CD14-positive monocyte (primary cell): ENCODE data around the gene ECSCR. TPM values are rescaled to one million over a fixed set of nuclear protein-coding genes. Genes with fewer than 3 reads are reported as not detected.
"Not testable (repeated sequence)": the region's sequence is repeated elsewhere in the genome, so short reads cannot be mapped to it uniquely, and the experiment has no call there.

ENCODE experiments used
- DNase-seq, 3 donors: peaks; one replicate each; pipeline ENCODE4 v3.0.0-alpha.2; 2011 to 2022
- H2AFZ ChIP-seq: 2 replicates; pipeline ENCODE4 v1.6.0; 2012; ENCODE audit warnings: mild to moderate bottlenecking, low read depth, low read length, inconsistent platforms; ENCODE audit not compliant: insufficient read depth, poor library complexity, severe bottlenecking
- H3K27ac ChIP-seq, 2 donors: 1 replicate in 1 of 2; 2 replicates in 1 of 2; pipeline ENCODE4 v1.5.1; 2012 to 2013; ENCODE audit warnings: low read length in 2 of 2, control low read depth in 1 of 2, inconsistent platforms in 1 of 2, low read depth in 1 of 2, mild to moderate bottlenecking in 1 of 2
- H3K27me3 ChIP-seq, 2 donors: one replicate each; pipeline versions ENCODE4 v1.6.0 to v1.6.1; 2011 to 2013; ENCODE audit warnings: low read length in 2 of 2; ENCODE audit not compliant: control insufficient read depth in 2 of 2, insufficient read depth in 2 of 2
- H3K36me3 ChIP-seq, 2 donors: replicated peaks in 1 of 2; 1 replicate in 1 of 2; 2 replicates in 1 of 2; pipeline versions ENCODE4 v1.5.1 to v1.6.1; 2012 to 2013; ENCODE audit warnings: low read length in 2 of 2, control low read depth in 1 of 2, inconsistent platforms in 1 of 2, mild to moderate bottlenecking in 1 of 2; ENCODE audit not compliant: insufficient read depth in 2 of 2, control insufficient read depth in 1 of 2
- H3K4me1 ChIP-seq, 2 donors: 1 replicate in 1 of 2; 2 replicates in 1 of 2; pipeline versions ENCODE4 v1.5.1 to v1.6.1; 2012 to 2013; ENCODE audit warnings: low read length in 2 of 2, control low read depth in 1 of 2, inconsistent platforms in 1 of 2, mild to moderate bottlenecking in 1 of 2, moderate library complexity in 1 of 2; ENCODE audit not compliant: insufficient read depth in 2 of 2, control insufficient read depth in 1 of 2
- H3K4me2 ChIP-seq: replicated peaks from 2 replicates; pipeline ENCODE3; 2012; ENCODE audit warnings: low read length, moderate library complexity, mild to moderate bottlenecking; ENCODE audit not compliant: poor library complexity, severe bottlenecking; ENCODE audit errors: extremely low read depth
- H3K4me3 ChIP-seq, 3 experiments: fragments of 200-600 bp in 1 of 3; sonication (generic) in 1 of 3; replicated peaks in 1 of 3; 1 replicate in 2 of 3; 2 replicates in 1 of 3; pipeline ENCODE4 v1.5.1; 2011 to 2013; ENCODE audit warnings: low read length in 3 of 3, mild to moderate bottlenecking in 3 of 3, control low read depth in 2 of 3, low read depth in 2 of 3, inconsistent platforms in 1 of 3, moderate library complexity in 1 of 3
- H3K79me2 ChIP-seq: 2 replicates; pipeline ENCODE4 v1.6.0; 2012; ENCODE audit warnings: mild to moderate bottlenecking, control low read depth, inconsistent platforms, low read length, moderate library complexity; ENCODE audit not compliant: insufficient read depth
- H3K9ac ChIP-seq: 2 replicates; pipeline ENCODE4 v1.6.0; 2017; ENCODE audit warnings: low read length, mild to moderate bottlenecking; ENCODE audit not compliant: insufficient read depth, poor library complexity, severe bottlenecking
- H3K9me3 ChIP-seq, 2 donors: replicated peaks in 1 of 2; 1 replicate in 1 of 2; 2 replicates in 1 of 2; pipeline versions ENCODE4 v1.5.1 to v1.6.1; 2012 to 2013; ENCODE audit warnings: low read length in 2 of 2, control low read depth in 1 of 2; ENCODE audit not compliant: control insufficient read depth in 1 of 2, insufficient read depth in 1 of 2
- H4K20me1 ChIP-seq: 2 replicates; pipeline ENCODE4 v1.6.0; 2012; ENCODE audit warnings: mild to moderate bottlenecking, low read length, control low read depth, moderate library complexity; ENCODE audit not compliant: insufficient read depth
- H3K27ac Mint-ChIP-seq, 7 donors: one replicate each; pipeline ENCODE4 v1.8.0; 2020; ENCODE audit warnings: mild to moderate bottlenecking in 7 of 7, mixed read lengths in 7 of 7, moderate library complexity in 6 of 7, inconsistent platforms in 2 of 7
- H3K27me3 Mint-ChIP-seq, 3 donors: one replicate each; pipeline ENCODE4 v1.8.0; 2021 to 2022; ENCODE audit warnings: low read depth in 3 of 3, mild to moderate bottlenecking in 3 of 3, mixed read lengths in 3 of 3, moderate library complexity in 3 of 3, inconsistent platforms in 1 of 3
- H3K36me3 Mint-ChIP-seq, 2 donors: one replicate each; pipeline ENCODE4 v1.8.0; 2020; ENCODE audit warnings: mixed read lengths in 2 of 2, inconsistent platforms in 1 of 2, mild to moderate bottlenecking in 1 of 2
- H3K4me1 Mint-ChIP-seq: one replicate; pipeline ENCODE4 v1.8.0; 2020; ENCODE audit warnings: mild to moderate bottlenecking, mixed read lengths
- H3K4me3 Mint-ChIP-seq, 2 donors: one replicate each; pipeline ENCODE4 v1.8.0; 2020; ENCODE audit warnings: mild to moderate bottlenecking in 2 of 2, mixed read lengths in 2 of 2, moderate library complexity in 1 of 2
- H3K9me3 Mint-ChIP-seq, 7 donors: one replicate each; pipeline ENCODE4 v1.8.0; 2020 to 2022; ENCODE audit warnings: mixed read lengths in 7 of 7, mild to moderate bottlenecking in 6 of 7, moderate library complexity in 6 of 7, inconsistent platforms in 2 of 7
- CTCF ChIP-seq: fragments of 200-600 bp; IDR thresholded peaks from one replicate; pipeline ENCODE4 v1.8.0; 2022; ENCODE audit warnings: antibody characterized with exemption, mild to moderate bottlenecking
- WGBS: methylation state at CpG from one replicate; pipeline ENCODE4 v1.1.5; 2013; ENCODE audit warnings: missing lambda C conversion rate; ENCODE audit not compliant: insufficient coverage; 5-methylcytosine and 5-hydroxymethylcytosine counted together
- intact Hi-C, 2 donors: fragments of 100-400 bp; cut with micrococcal nuclease; formaldehyde crosslinking; loops; one replicate each; pipeline versions ENCODE4 v1.15.0 to v1.15.1; 2023
- polyA plus RNA-seq, 3 donors: library from polyadenylated mRNA; depleted of rRNA in 1 of 3; unstranded in 2 of 3; stranded (reverse) in 1 of 3; fragments of 300-500 nt in 2 of 3; fragments of >200 nt in 1 of 3; fragmentation: Illumina TruSeq in 2 of 3; gene quantifications; 1 replicate in 2 of 3; 2 replicates in 1 of 3; pipeline ENCODE4 v1.2.3, GENCODE V29; 2012 to 2021

ECSCR gene
- polyA plus RNA-seq, 3 donors = not detected

DNA sequence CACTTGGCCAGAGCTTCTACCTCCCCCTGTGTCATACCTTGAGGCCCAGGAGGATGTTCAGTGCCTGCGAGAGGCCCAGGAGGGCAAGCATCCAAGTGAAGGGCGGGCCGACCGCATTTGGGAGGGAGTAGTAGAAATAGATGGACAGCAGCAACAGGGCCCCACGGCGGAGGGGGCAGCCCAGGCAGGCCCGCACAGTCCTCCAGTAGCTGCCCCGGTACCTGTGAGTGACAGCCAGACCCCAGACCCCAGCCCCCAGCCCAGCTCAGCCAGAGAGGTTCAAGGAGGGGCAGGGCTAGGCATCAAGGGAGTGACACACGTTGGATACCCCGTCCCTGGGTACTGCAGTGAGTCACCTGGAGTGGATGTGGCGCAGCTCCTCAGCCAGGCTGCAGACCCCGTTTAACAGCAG, 18.6 kb upstream of the ECSCR start:
- peaks cover 55% of the 10 kb centered on the region for H3K79me2 ChIP-seq
- no peaks in the 10 kb centered on the region for H3K27me3 ChIP-seq
- peak overlapping the region; percentile 73 for H3K9ac ChIP-seq
- H3K4me3 ChIP-seq = peak overlapping the region; percentile 51 to 85 (median 81)
- Mint-ChIP-seq H3K36me3 (peaks cover 27 to 39% of the 10 kb centered on the region in 2 donors), H3K27ac (peak overlapping the region; percentile 75 to 99 (median 94)), H3K27me3 (no peaks in the 10 kb centered on the region), H3K4me1 (peaks cover 77% of the 10 kb centered on the region), H3K9me3 (no peaks in the 10 kb centered on the region), H3K4me3 (peak overlapping the region; percentile 88 to 97)
- no peaks in the 10 kb centered on the region for H3K9me3 ChIP-seq
- peaks cover 46% of the 10 kb centered on the region for H4K20me1 ChIP-seq
- TF ChIP-seq CTCF = no peak
- H3K4me2 ChIP-seq = peak overlapping the region; percentile 98
- H3K36me3 ChIP-seq = peaks cover 22 to 28% of the 10 kb centered on the region in 2 donors
- peak in 1 of 3 donors; percentile 53 for DNase-seq
- H3K27ac ChIP-seq = peak overlapping the region; percentile 91 to 92
- H2AFZ ChIP-seq = peak overlapping the region; percentile 83
- intact Hi-C loops = no loop called here
- H3K4me1 ChIP-seq = peaks cover 71 to 85% of the 10 kb centered on the region in 2 donors
- 0% methylated on average over 11 of the region's 12 CpGs for WGBS

- peaks cover 84% of the 10 kb centered on the region for H3K4me1 Mint-ChIP-seq
- H3K4me3 Mint-ChIP-seq = not testable (repeated sequence)
- H3K27ac ChIP-seq = peak overlapping the region in 1 of 2 donors; percentile 53
Observed at GRCh38 chr5:139479729-139480128, 17.2 kb upstream of the ECSCR start.

GRCh38 chr5:139478657-139479423, 16.3 kb upstream of the ECSCR start:
- H2AFZ ChIP-seq, intact Hi-C loops, H3K27me3 ChIP-seq, H3K9me3 Mint-ChIP-seq, H3K9me3 ChIP-seq, H3K27me3 Mint-ChIP-seq, H3K4me3 ChIP-seq, DNase-seq, H3K9ac ChIP-seq: not testable (repeated sequence)
- peak overlapping the region in 1 of 2 donors; percentile 24 for H3K4me3 Mint-ChIP-seq
- H3K36me3 Mint-ChIP-seq = peaks cover 40 to 50% of the 10 kb centered on the region in 2 donors
- Histone ChIP-seq H3K4me1 (peaks cover 86 to 96% of the 10 kb centered on the region in 2 donors), H4K20me1 (peaks cover 62% of the 10 kb centered on the region), H3K27ac (peak overlapping the region in 1 of 2 donors; percentile 53), H3K4me2 (peak overlapping the region; percentile 1), H3K36me3 (peaks cover 24 to 35% of the 10 kb centered on the region in 2 donors), H3K79me2 (peaks cover 73% of the 10 kb centered on the region)
- H3K4me1 Mint-ChIP-seq = peaks cover 86% of the 10 kb centered on the region
- peak overlapping the region in 6 of 7 donors; percentile 53 to 84 (median 66) for H3K27ac Mint-ChIP-seq
- WGBS = 76% methylated on average over 5 of the region's 9 CpGs

More at GRCh38 chr5:139479729-139480128, 17.2 kb upstream of the ECSCR start:
- H3K27ac Mint-ChIP-seq, H3K4me2 ChIP-seq, H2AFZ ChIP-seq, intact Hi-C loops, H3K9ac ChIP-seq, H3K4me3 ChIP-seq, H3K27me3 ChIP-seq, H3K9me3 ChIP-seq, H3K9me3 Mint-ChIP-seq, DNase-seq, H3K27me3 Mint-ChIP-seq: not testable (repeated sequence)
- Histone ChIP-seq H3K36me3 (peaks cover 24 to 35% of the 10 kb centered on the region in 2 donors), H4K20me1 (peaks cover 59% of the 10 kb centered on the region), H3K79me2 (peaks cover 66% of the 10 kb centered on the region), H3K4me1 (peaks cover 82 to 94% of the 10 kb centered on the region in 2 donors)
- peaks cover 35 to 49% of the 10 kb centered on the region in 2 donors for H3K36me3 Mint-ChIP-seq
- no CpG with 5 or more reads among the region's 4 CpGs for WGBS
